HG03432 (cell line): ENCODE data around the gene TFPI.

Source experiments
- ATAC-seq: cut with Tn5 transposase; IDR thresholded peaks from one replicate; pipeline ENCODE4 v1.9.1; 2021; ENCODE audit warnings: mild to moderate bottlenecking, moderate library complexity; ENCODE audit not compliant: unreplicated experiment

The TFPI gene

GRCh38 chr2:187424146-187424545, 130.1 kb downstream of the TFPI start:
- no peak for ATAC-seq

- no peak for ATAC-seq
These were observed 132.0 kb downstream of the TFPI start for GRCh38 chr2:187422282-187422681.

GRCh38 chr2:187421519-187421918, 132.7 kb downstream of the TFPI start:
- ATAC-seq: no peak

- no peak for ATAC-seq
These were observed 134.4 kb downstream of the TFPI start for GRCh38 chr2:187419808-187420207.

- ATAC-seq: no peak
These were observed 138.8 kb downstream of the TFPI start for GRCh38 chr2:187415449-187415848.
